Peyer's patch (tissue), 4 donors: Measurements from ENCODE around the gene RGL1. TPM values are rescaled to one million over a fixed set of nuclear protein-coding genes. Genes with fewer than 3 reads are reported as not detected.

Source experiments
- DNase-seq, 3 donors: peaks; one replicate each; pipeline ENCODE4 v3.0.0-alpha.2; 2017 to 2019
- H3K27ac ChIP-seq, 4 donors: fragments of 200-600 bp; sonication (generic); one replicate each; pipeline ENCODE4 v1.5.1; 2016 to 2019
- H3K27me3 ChIP-seq, 2 donors: fragments of 200-600 bp; sonication (generic); one replicate each; pipeline ENCODE4 v1.5.1; 2019
- H3K36me3 ChIP-seq, 3 donors: fragments of 200-600 bp; sonication (generic); one replicate each; pipeline ENCODE4 v1.5.1; 2016 to 2019
- H3K4me1 ChIP-seq, 4 donors: fragments of 200-600 bp; sonication (generic); one replicate each; pipeline ENCODE4 v1.5.1; 2016 to 2019
- H3K4me3 ChIP-seq, 4 donors: fragments of 200-600 bp; sonication (generic); 1 replicate in 3 of 4; 2 replicates in 1 of 4; pipeline ENCODE4 v1.5.1; 2016 to 2019; ENCODE audit warnings: mild to moderate bottlenecking in 1 of 4
- H3K9me3 ChIP-seq, 4 donors: fragments of 200-600 bp; sonication (generic); one replicate each; pipeline ENCODE4 v1.5.1; 2016 to 2019; ENCODE audit warnings: mild to moderate bottlenecking in 1 of 4
- POLR2A ChIP-seq, 2 donors: fragments of 450-650 bp; IDR thresholded peaks; one replicate each; pipeline ENCODE4 v1.5.1; 2017; ENCODE audit warnings: antibody characterized with exemption in 2 of 2, mild to moderate bottlenecking in 2 of 2, moderate library complexity in 2 of 2
- total RNA-seq, 4 donors: library from RNA; depleted of rRNA; stranded (reverse); fragments of >200 nt; gene quantifications; one replicate each; pipeline ENCODE4 v1.1.0, GENCODE V29; 2016
- TF ChIP-seq, protein P1 (sequence below), 6 experiments: fragments of 450-650 bp in 4 of 6; fragments of 200-600 bp in 2 of 6; sonication (generic) in 1 of 6; IDR thresholded peaks; one replicate each; pipeline ENCODE4 v1.5.1; 2017 to 2019; ENCODE audit warnings: antibody characterized with exemption in 6 of 6, mild to moderate bottlenecking in 3 of 6, moderate library complexity in 1 of 6

The RGL1 gene
- 10 to 100 TPM in 3 of 4 donors, 1 to 10 TPM in 1; 8.9 to 32.2 (median 13.2) TPM for total RNA-seq

DNA sequence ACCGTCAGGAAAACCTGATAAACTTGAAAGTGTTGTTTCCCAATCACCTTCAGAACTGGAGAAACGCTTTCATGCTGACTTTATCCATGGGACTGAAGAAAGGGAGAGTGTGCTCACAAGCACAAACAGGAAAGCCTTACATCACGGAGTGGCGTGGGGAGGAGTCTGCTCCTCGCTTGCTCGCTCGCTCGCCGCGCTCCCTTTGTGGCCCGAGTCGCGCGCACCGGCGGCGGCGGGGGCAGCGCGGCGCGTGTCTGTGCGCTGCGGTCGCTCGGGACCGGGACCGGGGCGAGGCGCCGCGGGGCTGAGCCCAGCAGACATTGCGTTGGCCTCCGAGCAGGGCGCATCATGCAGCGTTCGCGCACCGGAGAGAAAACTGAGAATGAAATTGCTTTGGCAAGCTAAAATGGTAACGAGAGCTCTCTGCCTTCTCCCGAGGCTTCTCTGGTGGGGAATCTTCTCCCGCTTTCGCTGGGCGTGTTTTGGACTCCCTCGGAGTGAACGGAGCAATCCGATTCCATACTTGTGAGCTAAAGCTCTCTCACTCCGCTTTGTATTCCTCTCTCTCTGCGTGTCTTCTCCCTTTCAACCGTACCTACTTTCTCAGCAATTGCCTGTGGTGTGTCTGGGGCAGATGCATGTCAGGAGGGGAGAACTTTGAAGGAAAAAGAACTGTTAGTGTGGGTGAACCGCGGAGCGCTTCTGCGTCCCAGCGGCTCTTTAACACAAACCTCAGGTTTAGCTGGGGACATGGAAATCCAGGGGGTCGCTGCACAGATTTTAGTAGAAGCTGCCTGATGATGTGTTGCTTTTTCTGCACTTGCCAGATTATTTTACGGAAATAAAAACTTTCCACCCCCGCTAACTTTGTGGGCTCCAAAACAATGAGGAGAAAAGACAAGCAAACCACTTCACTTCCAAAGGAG, at the start of gene RGL1:
RGL1 (plus strand) TSS at position 205 of the 926 bp plus-strand sequence; CDS start at position 383, 178 bp downstream.
- peak; percentile 24 to 40 for TF ChIP-seq POLR2A (IDR thresholded peaks at IDR 0.05)
- TF ChIP-seq, protein P1, sequence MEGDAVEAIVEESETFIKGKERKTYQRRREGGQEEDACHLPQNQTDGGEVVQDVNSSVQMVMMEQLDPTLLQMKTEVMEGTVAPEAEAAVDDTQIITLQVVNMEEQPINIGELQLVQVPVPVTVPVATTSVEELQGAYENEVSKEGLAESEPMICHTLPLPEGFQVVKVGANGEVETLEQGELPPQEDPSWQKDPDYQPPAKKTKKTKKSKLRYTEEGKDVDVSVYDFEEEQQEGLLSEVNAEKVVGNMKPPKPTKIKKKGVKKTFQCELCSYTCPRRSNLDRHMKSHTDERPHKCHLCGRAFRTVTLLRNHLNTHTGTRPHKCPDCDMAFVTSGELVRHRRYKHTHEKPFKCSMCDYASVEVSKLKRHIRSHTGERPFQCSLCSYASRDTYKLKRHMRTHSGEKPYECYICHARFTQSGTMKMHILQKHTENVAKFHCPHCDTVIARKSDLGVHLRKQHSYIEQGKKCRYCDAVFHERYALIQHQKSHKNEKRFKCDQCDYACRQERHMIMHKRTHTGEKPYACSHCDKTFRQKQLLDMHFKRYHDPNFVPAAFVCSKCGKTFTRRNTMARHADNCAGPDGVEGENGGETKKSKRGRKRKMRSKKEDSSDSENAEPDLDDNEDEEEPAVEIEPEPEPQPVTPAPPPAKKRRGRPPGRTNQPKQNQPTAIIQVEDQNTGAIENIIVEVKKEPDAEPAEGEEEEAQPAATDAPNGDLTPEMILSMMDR (IDR thresholded peaks at IDR 0.05): no peak
- DNase-seq: peak; percentile 17 to 74 (median 72)

DNA sequence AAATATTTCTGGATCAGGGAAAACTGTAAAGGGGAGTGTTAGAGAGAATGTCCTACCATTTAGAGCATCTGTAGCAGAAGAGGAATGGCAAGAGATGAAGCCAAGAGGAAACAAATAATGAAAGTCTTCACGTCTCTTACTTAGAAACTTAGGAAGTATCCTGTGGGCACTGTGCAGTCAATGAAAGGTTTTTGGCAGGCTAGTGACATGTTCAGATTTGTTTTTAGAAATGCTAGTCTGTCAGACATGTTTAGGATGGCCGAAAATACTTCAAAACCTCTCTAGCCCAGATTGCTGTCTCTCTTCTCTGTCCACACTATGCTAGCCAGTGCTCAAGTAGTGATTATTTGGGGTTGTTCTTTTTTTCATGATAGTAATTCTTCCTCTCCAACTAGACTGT, 48.6 kb upstream of the RGL1 start:
- TF ChIP-seq, protein P1 (IDR thresholded peaks at IDR 0.05): no peak
- no peak for TF ChIP-seq POLR2A (IDR thresholded peaks at IDR 0.05)
- no peak overlapping the region for H3K27ac ChIP-seq

More for the DNA sequence above, at the start of gene RGL1:
- Histone ChIP-seq H3K4me3 (peak within 1 kb of the TSS; percentile 35 to 75 (median 48)), H3K27me3 (no peaks in the 10 kb centered on the region), H3K36me3 (no peaks in the 10 kb centered on the region), H3K27ac (peak within 1 kb of the TSS; percentile 25 to 83 (median 63)), H3K9me3 (peaks cover 0 to 5% (median 0%) of the 10 kb centered on the region in 4 donors), H3K4me1 (peaks cover 0 to 15% (median 2%) of the 10 kb centered on the region in 4 donors)

DNA sequence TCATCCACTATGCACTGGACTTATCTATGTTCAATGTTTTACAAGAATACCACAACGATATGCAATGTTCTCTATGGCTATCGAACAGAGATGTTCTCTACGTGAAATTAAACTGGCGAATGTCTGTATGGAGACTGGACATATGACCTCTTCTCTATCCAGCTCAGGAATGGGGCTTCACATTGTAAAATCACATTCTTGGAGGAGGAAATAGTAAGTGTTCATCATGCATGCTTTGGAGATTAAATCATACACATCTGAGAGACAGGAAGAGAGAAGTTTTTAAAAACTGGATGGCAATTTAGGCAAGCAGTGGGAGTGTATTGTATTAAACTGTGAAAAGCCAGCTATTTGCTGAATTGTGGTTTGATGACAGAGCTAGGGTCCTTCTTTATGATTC, 47.9 kb upstream of the RGL1 start:
- TF ChIP-seq POLR2A (IDR thresholded peaks at IDR 0.05): no peak
- TF ChIP-seq, protein P1 (IDR thresholded peaks at IDR 0.05): no peak
- no peak for DNase-seq
- Histone ChIP-seq H3K4me1 (no peaks in the 10 kb centered on the region), H3K27ac (no peak overlapping the region), H3K4me3 (no peak overlapping the region), H3K27me3 (no peaks in the 10 kb centered on the region), H3K9me3 (no peaks in the 10 kb centered on the region), H3K36me3 (no peaks in the 10 kb centered on the region)

More for the DNA sequence above, 48.6 kb upstream of the RGL1 start:
- DNase-seq: no peak
- Histone ChIP-seq H3K4me1 (no peaks in the 10 kb centered on the region), H3K36me3 (no peaks in the 10 kb centered on the region), H3K9me3 (no peaks in the 10 kb centered on the region), H3K4me3 (no peak overlapping the region), H3K27me3 (no peaks in the 10 kb centered on the region)

DNA sequence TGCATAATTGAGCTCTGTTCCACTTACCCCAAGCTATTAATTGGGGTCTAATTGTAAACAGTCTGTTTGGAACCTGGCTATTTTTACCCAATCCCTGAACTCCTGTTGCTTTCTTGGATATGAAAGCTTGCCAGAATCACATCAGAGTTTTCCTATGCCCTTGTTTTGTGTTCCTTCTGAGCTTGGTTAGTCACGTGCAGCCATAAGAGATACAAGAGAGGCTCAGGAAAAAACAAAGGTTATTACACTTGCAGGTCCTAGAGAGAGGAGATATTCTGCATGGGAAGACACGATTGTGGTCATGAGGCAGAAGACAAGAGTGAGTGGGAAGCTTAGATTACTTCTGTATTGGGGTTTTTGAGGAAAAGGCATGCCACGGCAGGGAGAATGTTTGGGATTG, 46.0 kb upstream of the RGL1 start:
- DNase-seq: no peak
- Histone ChIP-seq H3K27me3 (no peaks in the 10 kb centered on the region), H3K27ac (no peak overlapping the region), H3K36me3 (no peaks in the 10 kb centered on the region), H3K4me1 (no peaks in the 10 kb centered on the region), H3K4me3 (no peak overlapping the region), H3K9me3 (peaks cover 0 to 7% (median 0%) of the 10 kb centered on the region in 4 donors)
- TF ChIP-seq, protein P1 (IDR thresholded peaks at IDR 0.05): no peak
- no peak for TF ChIP-seq POLR2A (IDR thresholded peaks at IDR 0.05)

DNA sequence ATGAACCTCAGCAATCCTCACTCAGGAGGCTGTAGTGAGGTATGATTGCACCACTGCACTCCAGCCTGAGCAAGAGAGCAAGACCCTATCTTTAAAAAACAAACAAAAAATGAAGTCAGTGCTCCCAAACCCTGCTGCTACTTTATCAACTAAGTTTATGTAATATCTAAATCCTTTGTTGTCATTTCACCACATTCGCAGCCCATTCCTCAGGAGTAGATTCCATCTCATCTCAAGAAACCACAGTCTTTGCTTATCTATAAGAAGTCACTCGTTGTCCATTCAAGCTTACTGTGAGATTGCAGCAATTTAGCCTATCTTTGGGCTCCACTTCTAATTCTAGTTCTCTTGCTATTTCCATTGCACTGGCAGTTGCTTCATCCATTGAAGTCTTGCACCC, 44.3 kb upstream of the RGL1 start:
- H3K36me3 ChIP-seq: no peaks in the 10 kb centered on the region
- DNase-seq: no peak
- H3K27ac ChIP-seq: no peak overlapping the region
- no peaks in the 10 kb centered on the region for H3K4me1 ChIP-seq
- H3K27me3 ChIP-seq: no peaks in the 10 kb centered on the region
- no peak overlapping the region for H3K4me3 ChIP-seq
- H3K9me3 ChIP-seq: peaks cover 0 to 11% (median 0%) of the 10 kb centered on the region in 4 donors
- TF ChIP-seq, protein P1 (IDR thresholded peaks at IDR 0.05): no peak
- no peak for TF ChIP-seq POLR2A (IDR thresholded peaks at IDR 0.05)
